ENCODE measurements around the gene PRAF2.

The PRAF2 gene

DNA sequence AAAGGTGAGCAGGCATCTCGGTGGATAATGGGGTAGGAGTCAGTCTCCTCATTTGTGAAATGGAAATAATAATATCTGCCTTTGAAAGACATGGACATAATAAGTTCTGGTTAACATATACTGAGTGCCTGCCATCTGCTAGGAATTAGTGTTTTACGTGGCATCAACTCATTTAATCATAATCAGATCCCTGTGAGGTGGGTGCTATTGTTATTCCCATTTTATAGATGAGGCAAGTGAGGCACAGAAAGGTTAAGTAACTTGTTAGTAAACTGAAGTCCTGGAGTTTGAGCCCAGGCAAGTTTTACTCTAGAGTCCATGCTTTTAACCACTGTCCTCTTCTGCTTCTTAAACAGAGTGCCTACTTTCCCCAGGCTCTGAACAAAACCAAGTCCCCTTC, 7.5 kb downstream of the PRAF2 start:
- no peak for TF ChIP-seq CTCF (IDR thresholded peaks at IDR 0.05; ENCODE audit: low read depth, low read length)
- DNase-seq (ENCODE audit: extremely low read depth, low read depth): no peak

DNA sequence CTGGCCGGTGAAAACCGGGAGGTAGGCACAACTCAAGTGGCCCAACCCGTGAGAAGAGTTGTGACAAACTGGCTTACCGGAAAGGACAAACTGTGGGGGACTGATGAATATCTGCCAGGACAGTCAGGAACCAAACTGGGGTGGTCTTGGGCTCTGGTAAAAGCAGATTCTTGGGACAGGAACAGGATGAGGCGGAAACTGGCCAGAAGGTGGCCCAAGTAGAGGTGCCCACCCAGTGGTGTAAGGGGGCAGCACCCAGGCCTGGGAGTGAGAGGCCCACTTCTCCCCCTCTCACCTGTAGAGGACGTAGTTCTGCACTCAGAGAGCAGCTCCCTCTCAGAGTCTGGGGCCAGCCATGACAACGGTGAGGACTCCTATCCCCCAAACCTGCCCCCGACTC, 9.1 kb downstream of the PRAF2 start:
- TF ChIP-seq CTCF (IDR thresholded peaks at IDR 0.05; ENCODE audit: low read depth, low read length): no peak

GRCh38 chrX:49064303-49064702, 9.5 kb downstream of the PRAF2 start:
- no peak for DNase-seq (ENCODE audit: extremely low read depth, low read depth)
- TF ChIP-seq CTCF (IDR thresholded peaks at IDR 0.05; ENCODE audit: low read depth, low read length): no peak

More for the DNA sequence above, 9.1 kb downstream of the PRAF2 start:
- DNase-seq (ENCODE audit: extremely low read depth, low read depth): no peak

DNA sequence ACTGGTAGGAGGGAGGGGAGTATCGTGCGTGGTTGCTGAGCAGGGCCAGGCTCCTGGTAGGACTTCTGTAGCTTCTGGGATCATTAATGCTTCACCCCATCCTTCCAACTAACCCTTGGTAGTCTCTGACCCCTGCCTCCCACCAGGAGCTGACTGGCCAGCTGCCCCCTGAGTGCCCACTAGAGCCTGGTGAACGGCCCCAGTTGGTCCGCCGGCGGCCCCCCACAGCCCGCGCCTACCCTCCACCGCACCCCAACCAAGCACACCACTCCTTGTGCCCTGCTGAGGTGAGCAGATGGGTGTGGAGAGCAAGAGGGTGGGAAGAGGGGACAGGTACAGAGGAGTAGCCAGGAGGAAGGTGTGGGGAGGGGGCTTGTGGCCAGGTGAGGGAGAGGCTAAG, 10.1 kb downstream of the PRAF2 start:
- no peak for TF ChIP-seq CTCF (IDR thresholded peaks at IDR 0.05; ENCODE audit: low read depth, low read length)
- no peak for DNase-seq (ENCODE audit: extremely low read depth, low read depth)

GRCh38 chrX:49061916-49062315, 11.9 kb downstream of the PRAF2 start:
- TF ChIP-seq CTCF (IDR thresholded peaks at IDR 0.05; ENCODE audit: low read depth, low read length): no peak
- DNase-seq (ENCODE audit: extremely low read depth, low read depth): no peak

GRCh38 chrX:49061490-49061889, 12.3 kb downstream of the PRAF2 start:
- DNase-seq (ENCODE audit: extremely low read depth, low read depth): no peak
- no peak for TF ChIP-seq CTCF (IDR thresholded peaks at IDR 0.05; ENCODE audit: low read depth, low read length)

DNA sequence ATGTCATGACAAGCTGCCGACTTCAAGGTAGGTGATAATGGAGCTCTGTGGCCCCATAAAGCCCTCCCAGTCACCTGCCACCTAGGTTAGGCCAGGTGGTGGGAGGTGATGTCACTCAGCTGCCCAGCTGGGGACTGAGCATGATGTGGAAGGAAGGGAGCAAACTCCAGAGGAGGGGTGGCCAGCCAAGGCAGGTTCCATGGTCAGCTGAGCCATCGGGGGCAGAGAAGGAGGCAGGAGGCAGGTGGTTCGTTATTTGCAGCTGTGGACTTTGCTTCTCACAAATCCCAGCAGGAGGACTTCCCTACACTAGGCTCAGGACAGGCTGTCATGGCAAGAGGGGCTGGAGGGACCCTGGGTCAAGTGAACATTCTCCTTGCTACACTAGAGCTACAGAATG, 12.9 kb downstream of the PRAF2 start:
- no peak for TF ChIP-seq CTCF (IDR thresholded peaks at IDR 0.05; ENCODE audit: low read depth, low read length)
- no peak for DNase-seq (ENCODE audit: extremely low read depth, low read depth)

Data from AG09319 (cell line).